Right atrium auricular region (tissue), 2 donors: ENCODE measurements around the gene LPCAT2. TPM values are rescaled to one million over a fixed set of nuclear protein-coding genes. Genes with fewer than 3 reads are reported as not detected.

Experiments used
- DNase-seq: peaks from one replicate; pipeline ENCODE4 v3.0.0-alpha.2; 2019; ENCODE audit warnings: low spot score
- H3K27ac ChIP-seq, 2 donors: fragments of 200-600 bp; sonication (generic); 1 replicate in 1 of 2; 2 replicates in 1 of 2; pipeline ENCODE4 v1.5.1; 2016 to 2019
- H3K27me3 ChIP-seq, 2 donors: fragments of 200-600 bp; sonication (generic); one replicate each; pipeline versions ENCODE4 v1.5.1 to v1.6.0; 2017 to 2019
- H3K36me3 ChIP-seq: fragments of 200-600 bp; sonication (generic); one replicate; pipeline ENCODE4 v1.5.1; 2016
- H3K4me1 ChIP-seq, 2 donors: fragments of 200-600 bp; sonication (generic); one replicate each; pipeline versions ENCODE4 v1.5.1 to v1.6.0; 2017 to 2019
- H3K4me3 ChIP-seq, 2 donors: fragments of 200-600 bp; sonication (generic); 1 replicate in 1 of 2; 2 replicates in 1 of 2; pipeline ENCODE4 v1.5.1; 2017 to 2019; ENCODE audit warnings: mild to moderate bottlenecking in 1 of 2, moderate library complexity in 1 of 2
- H3K9me3 ChIP-seq, 2 donors: fragments of 200-600 bp; sonication (generic); one replicate each; pipeline ENCODE4 v1.5.1; 2019
- CTCF ChIP-seq, 2 donors: fragments of 200-600 bp; sonication (generic); IDR thresholded peaks; one replicate each; pipeline ENCODE4 v1.5.1; 2019; ENCODE audit warnings: antibody characterized with exemption in 2 of 2
- total RNA-seq, 2 donors: library from RNA; depleted of rRNA; stranded (reverse); fragments of >200 nt; gene quantifications; one replicate each; pipeline ENCODE4 v1.1.0, GENCODE V29; 2016

LPCAT2 gene
- total RNA-seq, 2 donors from 2014 or later, result 5.0 to 9.9 TPM

- no peak for DNase-seq
- no peak for TF ChIP-seq CTCF (IDR thresholded peaks at IDR 0.05)
- Histone ChIP-seq H3K27ac (no peak overlapping the region), H3K9me3 (no peaks in the 10 kb centered on the region), H3K36me3 (no peaks in the 10 kb centered on the region), H3K27me3 (no peaks in the 10 kb centered on the region), H3K4me3 (no peak overlapping the region), H3K4me1 (no peaks in the 10 kb centered on the region)
Observed at GRCh38 chr16:55621771-55622170, 112.9 kb downstream of the LPCAT2 start.

GRCh38 chr16:55622272-55622671 lies 113.4 kb downstream of the LPCAT2 start:
- TF ChIP-seq CTCF (IDR thresholded peaks at IDR 0.05), result no peak
- Histone ChIP-seq H3K36me3 (no peaks in the 10 kb centered on the region), H3K4me1 (no peaks in the 10 kb centered on the region), H3K4me3 (no peak overlapping the region), H3K27me3 (no peaks in the 10 kb centered on the region), H3K27ac (no peak overlapping the region), H3K9me3 (no peaks in the 10 kb centered on the region)
- no peak for DNase-seq

- Histone ChIP-seq H3K4me3 (no peak overlapping the region), H3K9me3 (no peaks in the 10 kb centered on the region), H3K36me3 (no peaks in the 10 kb centered on the region), H3K27ac (no peak overlapping the region), H3K4me1 (no peaks in the 10 kb centered on the region), H3K27me3 (no peaks in the 10 kb centered on the region)
- DNase-seq, result no peak
- TF ChIP-seq CTCF (IDR thresholded peaks at IDR 0.05), result no peak
Observed at GRCh38 chr16:55622930-55623561, 114.2 kb downstream of the LPCAT2 start.

DNA sequence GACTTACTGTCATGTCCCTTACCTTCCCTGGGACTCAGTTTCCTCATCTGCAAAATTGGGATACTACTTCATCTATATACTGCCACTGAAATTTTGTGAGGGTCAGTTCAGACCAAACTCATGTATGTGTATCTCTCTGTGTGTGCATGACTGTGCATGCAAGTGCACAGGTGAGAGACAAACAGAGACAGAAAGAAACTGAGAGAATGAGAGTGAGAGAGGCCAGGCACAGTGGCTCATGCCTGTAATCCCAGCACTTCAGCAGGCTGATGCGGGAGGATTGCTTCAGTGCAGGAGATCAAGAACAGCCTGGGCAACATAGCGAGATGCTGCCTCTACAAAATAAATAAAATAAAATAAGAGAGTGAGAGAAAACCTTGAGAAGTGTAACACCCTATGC lies 114.8 kb downstream of the LPCAT2 start:
- DNase-seq, result no peak
- Histone ChIP-seq H3K9me3 (no peaks in the 10 kb centered on the region), H3K27ac (no peak overlapping the region), H3K27me3 (no peaks in the 10 kb centered on the region), H3K36me3 (no peaks in the 10 kb centered on the region), H3K4me1 (no peaks in the 10 kb centered on the region), H3K4me3 (no peak overlapping the region)
- no peak for TF ChIP-seq CTCF (IDR thresholded peaks at IDR 0.05)

GRCh38 chr16:55624696-55625095 lies 115.8 kb downstream of the LPCAT2 start:
- H3K27me3 ChIP-seq, result no peaks in the 10 kb centered on the region
- H3K36me3 ChIP-seq, result no peaks in the 10 kb centered on the region
- no peak for TF ChIP-seq CTCF (IDR thresholded peaks at IDR 0.05)
- DNase-seq, result no peak
- no peaks in the 10 kb centered on the region for H3K4me1 ChIP-seq
- H3K27ac ChIP-seq, result no peak overlapping the region
- no peak overlapping the region for H3K4me3 ChIP-seq
- no peaks in the 10 kb centered on the region for H3K9me3 ChIP-seq

DNA sequence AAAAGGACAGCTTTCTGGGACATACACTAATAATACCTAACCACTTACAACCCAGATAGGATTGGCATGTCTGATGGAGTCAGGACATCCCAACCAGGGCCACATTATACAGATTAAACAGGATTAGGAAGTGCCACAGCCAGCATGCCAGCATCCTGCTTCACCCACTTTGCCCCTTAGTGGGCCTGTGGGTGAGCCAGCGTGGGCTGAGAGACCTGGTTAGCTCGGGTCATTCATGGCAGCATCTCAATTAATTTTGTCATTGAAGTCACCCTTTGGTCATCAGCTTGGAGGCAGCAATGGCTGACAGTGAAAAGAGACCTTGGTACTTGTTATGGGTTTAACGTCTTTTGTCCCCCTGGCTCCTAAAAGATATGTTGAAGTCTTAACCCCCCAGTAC lies 117.0 kb downstream of the LPCAT2 start:
- TF ChIP-seq CTCF (IDR thresholded peaks at IDR 0.05), result no peak
- Histone ChIP-seq H3K4me1 (no peaks in the 10 kb centered on the region), H3K9me3 (no peaks in the 10 kb centered on the region), H3K4me3 (no peak overlapping the region), H3K27ac (no peak overlapping the region), H3K27me3 (no peaks in the 10 kb centered on the region), H3K36me3 (no peaks in the 10 kb centered on the region)
- no peak for DNase-seq
